HAP-1 (cell line): ENCODE data around the gene LRRTM1.

Experiments used
- DNase-seq, 2 experiments: peaks; one replicate each; pipeline ENCODE4 v3.0.0-alpha.2; 2016 to 2020; ENCODE audit warnings: low spot score in 2 of 2
- H3K27me3 ChIP-seq: fragments of 250-450 bp; sonication (Bioruptor Pico); 2 replicates; pipeline ENCODE4 v1.5.1; 2020; ENCODE audit warnings: low read depth, mild to moderate bottlenecking, moderate library complexity
- H3K36me3 ChIP-seq: fragments of 250-450 bp; sonication (Bioruptor Pico); replicated peaks from 2 replicates; pipeline ENCODE4 v1.5.1; 2020; ENCODE audit warnings: mild to moderate bottlenecking
- H3K4me1 ChIP-seq: fragments of 250-450 bp; sonication (Bioruptor Pico); 2 replicates; pipeline ENCODE4 v1.5.1; 2020; ENCODE audit warnings: mild to moderate bottlenecking
- H3K4me3 ChIP-seq: fragments of 250-450 bp; sonication (Bioruptor Pico); 2 replicates; pipeline ENCODE4 v1.5.1; 2020; ENCODE audit warnings: mild to moderate bottlenecking, moderate library complexity
- H3K9me3 ChIP-seq: fragments of 250-450 bp; sonication (Bioruptor Pico); 2 replicates; pipeline ENCODE4 v1.5.1; 2020; ENCODE audit warnings: mild to moderate bottlenecking, moderate library complexity
- in situ Hi-C: fragments of 300-500 bp; cut with MboI; formaldehyde crosslinking; loops from 3 replicates; pipeline ENCODE4 v1.14.3; 2020; ENCODE audit warnings: low sequenced_read_pairs, inconsistent platforms, mixed read lengths

The LRRTM1 gene

DNA sequence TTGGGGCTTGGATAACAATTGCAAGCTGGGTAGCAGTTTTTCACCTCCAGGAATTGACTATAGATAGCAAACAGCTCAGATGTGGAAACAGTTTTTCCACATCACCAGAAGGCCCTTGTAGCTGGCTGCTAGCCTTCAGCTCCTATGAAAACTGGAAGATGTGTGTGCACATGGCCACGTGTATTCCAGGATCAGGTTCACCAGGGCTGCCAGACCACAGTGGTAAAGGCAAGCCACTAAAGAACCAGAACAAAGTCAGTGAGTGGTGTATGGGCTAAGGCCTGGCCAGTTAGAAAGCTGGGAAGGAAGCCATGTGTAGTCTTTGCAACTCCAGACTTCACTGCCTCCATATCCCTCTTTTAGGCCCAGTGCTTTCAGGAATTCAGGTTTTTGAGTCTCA, 12.9 kb downstream of the LRRTM1 start:
- no peak for DNase-seq
- Histone ChIP-seq H3K36me3 (no peaks in the 10 kb centered on the region), H3K4me3 (no peak overlapping the region), H3K9me3 (no peaks in the 10 kb centered on the region), H3K27me3 (no peaks in the 10 kb centered on the region), H3K4me1 (no peaks in the 10 kb centered on the region)
- in situ Hi-C loops = no loop called here

DNA sequence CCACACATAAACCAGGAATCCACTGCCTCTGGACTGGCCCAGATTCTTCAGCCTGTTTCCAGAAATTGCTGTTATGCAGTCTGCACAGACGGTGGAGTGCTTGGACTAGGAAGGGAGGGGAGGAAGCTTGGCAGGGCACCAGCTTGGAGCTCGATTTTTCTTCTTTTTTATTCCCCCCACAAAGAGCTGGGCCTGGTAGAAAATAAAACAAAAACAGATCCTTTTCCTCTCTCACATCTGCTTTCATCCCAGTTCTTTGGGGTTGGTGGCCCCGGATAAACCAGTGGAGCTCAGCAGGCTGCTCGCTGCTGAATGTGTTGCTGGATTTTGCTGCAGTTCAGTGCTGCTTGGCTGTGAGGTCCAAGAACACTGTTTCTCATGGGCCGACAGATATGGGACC, 16.0 kb downstream of the LRRTM1 start:
- Histone ChIP-seq H3K4me3 (no peak overlapping the region), H3K9me3 (no peaks in the 10 kb centered on the region), H3K36me3 (no peaks in the 10 kb centered on the region), H3K27me3 (no peaks in the 10 kb centered on the region), H3K4me1 (no peaks in the 10 kb centered on the region)
- in situ Hi-C loops = no loop called here
- no peak for DNase-seq

DNA sequence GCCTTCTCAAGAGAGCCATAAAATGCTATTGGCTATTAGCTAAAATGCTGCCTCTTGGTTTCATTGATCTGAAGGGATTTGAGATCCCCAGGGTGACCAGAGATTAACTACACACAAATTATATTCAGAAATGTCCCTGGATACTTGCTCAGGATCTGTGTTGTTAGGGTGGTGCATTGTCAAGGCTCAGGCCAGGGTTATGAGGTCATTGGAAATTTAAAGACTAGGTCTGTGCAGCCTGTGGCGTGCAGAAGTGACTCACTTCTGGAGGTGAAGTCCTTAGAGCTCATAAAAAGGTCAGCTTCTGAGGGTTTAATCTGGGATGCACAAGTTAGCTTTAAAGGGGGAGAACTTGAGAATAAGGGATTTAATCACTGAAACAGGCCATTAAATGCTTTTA, 23.5 kb downstream of the LRRTM1 start:
- Histone ChIP-seq H3K4me3 (no peak overlapping the region), H3K27me3 (no peaks in the 10 kb centered on the region), H3K9me3 (no peaks in the 10 kb centered on the region), H3K4me1 (no peaks in the 10 kb centered on the region), H3K36me3 (no peaks in the 10 kb centered on the region)
- DNase-seq = no peak
- in situ Hi-C loops = no loop called here

DNA sequence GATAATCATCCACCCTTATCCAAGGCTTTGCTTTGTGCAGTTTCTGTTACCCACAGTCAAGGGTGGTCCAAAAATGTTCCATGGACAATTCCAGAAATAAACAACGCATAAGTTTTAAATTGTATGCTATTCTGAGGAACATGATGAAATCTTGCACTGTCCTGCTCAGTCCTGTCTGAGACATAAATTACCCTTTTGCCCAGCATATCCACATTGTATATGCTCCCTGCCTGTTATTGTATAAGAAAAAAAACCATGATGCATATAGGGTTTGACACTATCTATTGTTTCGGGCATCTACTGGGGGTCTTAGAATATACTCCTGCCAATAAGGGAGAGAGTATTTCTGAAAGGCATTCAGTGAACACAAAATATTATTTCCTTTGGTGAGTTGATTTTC, 24.0 kb downstream of the LRRTM1 start:
- Histone ChIP-seq H3K9me3 (no peaks in the 10 kb centered on the region), H3K36me3 (no peaks in the 10 kb centered on the region), H3K27me3 (no peaks in the 10 kb centered on the region), H3K4me1 (no peaks in the 10 kb centered on the region), H3K4me3 (no peak overlapping the region)
- in situ Hi-C loops = no loop called here
- DNase-seq = no peak

DNA sequence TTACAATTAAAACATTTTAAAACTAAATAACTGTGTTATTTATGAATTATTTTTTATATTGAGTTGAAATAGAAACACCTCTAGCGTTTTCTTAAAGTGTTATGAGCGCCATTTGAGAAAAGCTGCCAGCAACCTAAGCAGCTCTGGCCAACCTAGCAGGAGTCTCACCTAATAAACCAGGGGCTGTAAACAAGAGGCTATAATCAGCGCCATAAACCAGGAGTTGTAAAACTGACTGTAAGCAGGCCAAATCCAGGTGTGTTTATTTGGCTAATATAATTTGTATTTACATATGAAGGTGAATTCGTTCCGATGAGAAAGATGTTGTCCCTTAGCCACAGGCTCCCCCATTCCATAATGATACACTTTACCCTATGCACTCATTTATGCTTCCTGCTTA, 34.7 kb downstream of the LRRTM1 start:
- H3K36me3 ChIP-seq = no peaks in the 10 kb centered on the region
- H3K27me3 ChIP-seq = no peaks in the 10 kb centered on the region
- DNase-seq = no peak
- no peaks in the 10 kb centered on the region for H3K4me1 ChIP-seq
- in situ Hi-C loops = no loop called here
- H3K4me3 ChIP-seq = no peak overlapping the region
- H3K9me3 ChIP-seq = 0 out of 2 replicates have a peak, but pooled peaks cover 2% of the 10 kb centered on the region

DNA sequence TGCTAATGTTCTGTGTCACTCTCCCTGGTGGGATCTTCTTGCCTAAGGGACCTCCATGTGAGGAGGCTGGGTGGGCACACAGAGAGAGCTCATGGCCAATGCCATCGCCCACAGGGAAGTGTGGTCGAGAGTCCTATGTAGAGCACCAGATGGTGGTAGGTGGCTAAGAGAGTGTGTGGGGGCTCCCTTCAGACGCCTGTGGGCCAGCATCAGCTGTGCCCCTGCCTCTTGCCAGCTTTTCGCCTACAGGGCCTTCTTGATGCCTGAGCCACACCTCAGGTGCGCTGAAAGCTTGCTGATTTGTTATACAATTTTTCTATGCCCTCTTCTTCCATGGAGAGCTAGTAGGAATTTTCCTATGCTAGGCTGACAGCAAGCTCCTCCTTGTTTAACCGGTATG, 38.3 kb downstream of the LRRTM1 start:
- in situ Hi-C loops = no loop called here
- no peaks in the 10 kb centered on the region for H3K4me1 ChIP-seq

DNA sequence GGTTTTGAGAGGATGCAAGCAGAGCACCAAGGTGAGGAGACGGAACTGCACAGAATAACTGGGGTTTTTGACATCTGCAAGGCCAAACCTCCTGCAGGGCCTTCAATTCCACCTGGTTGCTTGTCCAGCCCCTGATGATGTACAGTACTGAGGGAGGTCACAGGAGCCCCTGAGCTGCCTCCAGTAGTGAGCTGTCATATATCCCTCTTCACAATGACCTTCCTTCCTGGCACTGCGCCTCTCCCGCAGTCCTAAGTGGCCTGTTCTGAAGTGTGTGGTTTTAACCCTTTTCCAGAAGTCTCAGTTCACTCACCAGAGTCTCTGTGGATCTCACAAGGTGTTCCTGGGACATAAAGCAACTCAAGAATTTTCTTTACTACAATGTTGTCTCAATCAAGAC, 45.3 kb downstream of the LRRTM1 start:
- Histone ChIP-seq H3K36me3 (no peaks in the 10 kb centered on the region), H3K9me3 (no peaks in the 10 kb centered on the region), H3K27me3 (no peaks in the 10 kb centered on the region), H3K4me3 (no peak overlapping the region), H3K4me1 (no peaks in the 10 kb centered on the region)
- in situ Hi-C loops = no loop called here
- no peak for DNase-seq

More for the DNA sequence above, 38.3 kb downstream of the LRRTM1 start:
- Histone ChIP-seq H3K36me3 (no peaks in the 10 kb centered on the region), H3K9me3 (0 out of 2 replicates have a peak, but pooled peaks cover 2% of the 10 kb centered on the region), H3K4me3 (no peak overlapping the region), H3K27me3 (no peaks in the 10 kb centered on the region)
- no peak for DNase-seq

DNA sequence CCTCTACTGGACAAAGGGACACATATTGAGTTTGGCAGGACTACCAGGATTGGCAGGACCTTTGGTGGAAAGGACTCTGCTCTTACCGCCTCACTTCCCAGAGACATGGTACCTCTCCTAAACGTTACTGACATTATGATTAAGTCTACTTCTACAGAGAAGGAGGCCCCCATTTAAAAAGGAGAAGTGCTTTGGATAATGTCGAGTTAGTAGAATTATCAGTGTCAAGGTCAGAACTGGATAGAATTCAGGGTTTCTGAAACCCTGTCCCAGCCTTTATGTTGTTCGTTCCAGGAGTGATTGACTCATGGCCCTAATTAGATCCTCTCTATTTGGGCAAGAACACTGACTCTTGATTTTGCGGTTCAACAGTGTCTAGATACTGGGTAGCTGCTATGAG, 45.8 kb downstream of the LRRTM1 start:
- Histone ChIP-seq H3K4me3 (no peak overlapping the region), H3K9me3 (no peaks in the 10 kb centered on the region), H3K4me1 (no peaks in the 10 kb centered on the region), H3K27me3 (no peaks in the 10 kb centered on the region), H3K36me3 (no peaks in the 10 kb centered on the region)
- in situ Hi-C loops = no loop called here
- DNase-seq = no peak

DNA sequence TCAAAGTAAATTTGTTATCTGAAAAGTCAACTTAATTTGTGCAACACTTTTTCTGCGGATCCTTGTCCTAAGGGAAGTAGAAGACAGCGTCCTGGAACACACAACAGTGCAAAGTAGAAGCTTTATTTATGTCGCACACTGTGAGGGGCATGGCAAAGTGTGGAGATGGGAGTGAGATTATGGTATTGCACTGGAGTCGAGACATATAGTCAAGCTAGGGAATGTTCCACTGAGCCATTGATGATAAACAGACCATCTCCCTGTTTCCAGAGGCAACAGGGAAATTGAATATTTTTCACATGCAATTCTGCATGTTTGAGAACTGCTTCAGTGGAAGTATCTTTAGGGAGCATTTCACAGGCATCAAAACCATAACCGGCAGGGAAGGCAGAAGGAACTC, 46.2 kb downstream of the LRRTM1 start:
- no peaks in the 10 kb centered on the region for H3K27me3 ChIP-seq
- no peak for DNase-seq
- H3K36me3 ChIP-seq = no peaks in the 10 kb centered on the region
- in situ Hi-C loops = no loop called here
- H3K4me1 ChIP-seq = no peaks in the 10 kb centered on the region
- no peaks in the 10 kb centered on the region for H3K9me3 ChIP-seq
- H3K4me3 ChIP-seq = no peak overlapping the region

DNA sequence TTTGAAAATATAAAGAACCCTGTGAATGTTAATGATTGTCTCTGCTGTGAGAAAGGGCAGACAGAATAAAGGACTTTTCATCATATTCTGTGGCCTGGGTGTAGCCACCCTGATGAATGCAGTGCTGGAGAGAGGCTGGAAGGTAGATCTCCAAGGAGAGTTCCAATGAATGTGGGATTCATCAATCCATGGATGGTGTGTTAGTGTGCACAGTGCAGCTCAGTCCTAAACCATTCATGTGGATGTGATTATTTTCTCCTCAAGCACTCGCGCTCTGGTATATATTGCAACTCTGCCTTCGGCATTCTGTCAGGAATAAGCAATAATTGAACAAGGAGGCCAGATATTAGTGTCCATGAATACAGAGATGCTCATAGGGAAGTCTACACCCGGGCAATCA, 47.1 kb downstream of the LRRTM1 start:
- H3K9me3 ChIP-seq = no peaks in the 10 kb centered on the region
- H3K36me3 ChIP-seq = no peaks in the 10 kb centered on the region
- no peaks in the 10 kb centered on the region for H3K27me3 ChIP-seq
- in situ Hi-C loops = no loop called here
- H3K4me3 ChIP-seq = no peak overlapping the region
- H3K4me1 ChIP-seq = no peaks in the 10 kb centered on the region
- no peak for DNase-seq

DNA sequence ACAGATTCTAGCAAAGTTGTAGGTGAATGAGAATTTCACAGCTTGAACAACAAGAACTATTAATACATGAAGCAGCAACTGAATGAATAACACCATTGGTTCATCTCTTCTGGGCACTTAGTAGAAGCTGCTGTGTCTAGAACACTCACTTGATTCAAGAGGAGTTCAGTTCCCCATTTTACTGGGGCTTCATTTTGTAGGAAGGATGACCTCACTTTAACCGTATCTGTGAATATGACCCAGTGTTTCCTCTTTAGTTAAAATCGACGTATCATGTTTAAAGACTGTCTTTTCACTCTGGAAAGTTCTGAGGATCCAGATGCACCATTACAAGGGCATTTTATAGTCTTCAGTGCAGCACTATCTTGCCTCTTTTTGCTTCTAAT, 47.8 kb downstream of the LRRTM1 start:
- no peaks in the 10 kb centered on the region for H3K36me3 ChIP-seq
- no peak for DNase-seq
- H3K4me3 ChIP-seq = no peak overlapping the region
- in situ Hi-C loops = no loop called here
- H3K27me3 ChIP-seq = no peaks in the 10 kb centered on the region
- no peaks in the 10 kb centered on the region for H3K4me1 ChIP-seq
- H3K9me3 ChIP-seq = no peaks in the 10 kb centered on the region

DNA sequence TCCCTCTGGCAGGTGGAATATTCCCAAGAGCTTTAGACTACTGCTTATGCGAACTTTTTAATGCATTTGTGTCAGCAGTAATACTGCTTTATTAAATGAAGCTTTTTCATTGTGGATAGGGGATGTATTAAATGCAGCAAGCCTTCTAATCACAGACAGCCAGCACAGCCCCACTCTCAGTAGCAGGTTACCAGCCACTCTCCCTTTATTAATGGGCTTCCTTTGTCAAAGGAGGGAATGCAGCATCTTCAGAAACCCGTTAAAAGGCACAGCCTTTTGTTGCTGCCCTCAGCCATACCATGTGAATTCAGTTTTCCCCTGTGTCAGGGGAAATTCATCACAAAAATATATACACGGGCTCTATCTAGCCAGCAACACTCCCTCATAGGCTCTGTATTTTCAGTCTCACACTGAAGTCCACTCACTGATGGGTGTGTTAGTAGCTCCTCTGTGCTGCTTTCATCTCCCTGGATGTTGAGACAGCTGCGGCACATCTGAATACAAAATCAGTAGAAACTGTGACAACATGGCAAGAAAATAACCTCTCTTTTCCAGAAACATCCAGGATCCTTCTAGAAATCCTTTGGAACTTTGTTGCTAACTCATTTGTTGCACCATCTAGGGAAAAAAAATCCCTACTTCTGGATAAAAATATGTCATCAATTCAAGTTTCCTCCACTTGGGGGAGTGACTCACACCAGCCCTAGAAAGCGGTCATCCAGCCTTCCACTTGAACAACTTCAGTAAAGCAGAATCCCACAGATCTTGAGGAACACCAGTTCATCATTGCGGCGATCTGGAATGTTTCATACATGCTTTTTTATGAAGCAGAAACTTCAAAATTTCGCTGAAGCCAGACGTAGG, 48.4 kb downstream of the LRRTM1 start:
- Histone ChIP-seq H3K27me3 (no peaks in the 10 kb centered on the region), H3K9me3 (no peaks in the 10 kb centered on the region), H3K4me1 (no peaks in the 10 kb centered on the region), H3K36me3 (no peaks in the 10 kb centered on the region), H3K4me3 (no peak overlapping the region)
- DNase-seq = peak in 1 of 2 experiments; percentile 17
- in situ Hi-C loops = no loop called here

DNA sequence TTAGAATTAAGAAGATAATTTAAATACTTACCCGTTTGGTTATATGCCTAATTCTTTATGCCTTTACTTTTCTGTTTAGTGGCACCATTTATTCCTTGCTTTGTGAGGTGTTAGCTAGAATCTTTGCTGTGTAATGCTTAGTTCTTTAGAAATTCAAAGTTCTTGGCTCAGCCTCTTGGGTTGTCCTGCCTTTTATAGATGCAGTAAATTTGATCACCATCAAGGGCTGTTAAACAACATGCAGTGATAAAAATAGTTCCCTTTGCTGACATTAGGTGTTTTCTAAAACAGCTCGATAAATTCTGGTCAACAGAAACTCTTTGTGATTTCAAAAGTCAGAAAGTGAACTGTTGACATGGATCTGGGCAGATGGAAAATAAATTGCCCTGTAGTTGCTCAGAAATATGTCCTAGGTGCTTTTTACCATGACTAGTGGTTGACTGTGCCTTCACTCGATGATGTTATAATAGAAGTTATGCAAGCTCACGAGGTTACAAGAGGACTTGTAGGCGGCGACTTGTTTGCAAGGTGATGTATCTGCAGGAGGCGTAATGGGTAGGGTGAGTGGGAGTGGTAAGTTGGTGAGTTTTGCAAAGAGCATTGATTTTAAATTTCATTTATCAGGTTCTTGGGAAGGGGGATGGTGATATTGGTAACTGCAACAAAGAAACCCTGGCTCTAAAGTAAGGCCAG, 52.1 kb downstream of the LRRTM1 start:
- Histone ChIP-seq H3K27me3 (no peaks in the 10 kb centered on the region), H3K4me1 (no peaks in the 10 kb centered on the region), H3K36me3 (no peaks in the 10 kb centered on the region), H3K4me3 (no peak overlapping the region), H3K9me3 (no peaks in the 10 kb centered on the region)
- in situ Hi-C loops = no loop called here
- DNase-seq = no peak
